Measurements from ENCODE around the gene CENPC. TPM values are rescaled to one million over a fixed set of nuclear protein-coding genes. Genes with fewer than 3 reads are reported as not detected.

Gene CENPC
- total RNA-seq, 1 donor from 2014 or later: 26.4 TPM

GRCh38 chr4:67566335-67566734 lies 21.0 kb upstream of the CENPC start:
- no peaks in the 10 kb centered on the region for H3K4me1 Mint-ChIP-seq (ENCODE audit: low read depth)
- no peak for DNase-seq (ENCODE audit: low spot score, unreplicated experiment)
- H3K27ac Mint-ChIP-seq: no peak overlapping the region
- no peak for TF ChIP-seq CTCF (IDR thresholded peaks at IDR 0.05; ENCODE audit: unreplicated experiment)
- no peaks in the 10 kb centered on the region for H3K9me3 Mint-ChIP-seq (ENCODE audit: low read depth)
- H3K4me3 Mint-ChIP-seq (ENCODE audit: low read depth): no peak overlapping the region
- H3K36me3 Mint-ChIP-seq (ENCODE audit: insufficient read depth): no peaks in the 10 kb centered on the region
- no peaks in the 10 kb centered on the region for H3K27me3 Mint-ChIP-seq

DNA sequence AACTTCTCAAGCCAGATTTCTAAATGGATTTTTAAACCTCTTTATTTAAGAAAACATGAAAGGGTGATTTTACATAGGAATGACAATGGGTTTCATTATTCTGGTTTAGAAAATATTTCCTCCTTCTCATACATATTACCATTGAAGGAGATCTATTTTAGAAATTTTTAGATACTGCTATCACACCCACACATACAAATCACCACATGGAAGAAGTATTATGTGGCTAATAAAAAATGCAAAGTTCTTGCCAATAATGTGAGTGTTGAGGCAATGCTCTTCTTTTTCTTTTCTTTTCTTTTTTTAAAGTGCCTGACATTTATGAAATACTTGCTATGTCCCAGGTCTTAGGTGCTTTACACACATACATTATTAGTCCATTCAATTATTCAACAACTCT lies 20.0 kb upstream of the CENPC start:
- no peak for TF ChIP-seq CTCF (IDR thresholded peaks at IDR 0.05; ENCODE audit: unreplicated experiment)
- no peaks in the 10 kb centered on the region for H3K27me3 Mint-ChIP-seq
- H3K36me3 Mint-ChIP-seq (ENCODE audit: insufficient read depth): no peaks in the 10 kb centered on the region
- no peak overlapping the region for H3K27ac Mint-ChIP-seq
- no peak overlapping the region for H3K4me3 Mint-ChIP-seq (ENCODE audit: low read depth)
- H3K9me3 Mint-ChIP-seq (ENCODE audit: low read depth): no peaks in the 10 kb centered on the region
- no peaks in the 10 kb centered on the region for H3K4me1 Mint-ChIP-seq (ENCODE audit: low read depth)
- no peak for DNase-seq (ENCODE audit: low spot score, unreplicated experiment)

GRCh38 chr4:67558493-67558892 lies 13.2 kb upstream of the CENPC start, which contains the start of gene STAP1:
TSS of gene STAP1 (plus strand) at chr4:67558727. CDS start at chr4:67558810, 83 bp downstream.
- Mint-ChIP-seq H3K4me1 (ENCODE audit: low read depth) (no peaks in the 10 kb centered on the region), H3K4me3 (ENCODE audit: low read depth) (no peak within 1 kb of the TSS), H3K27me3 (no peaks in the 10 kb centered on the region), H3K36me3 (ENCODE audit: insufficient read depth) (no peaks in the 10 kb centered on the region), H3K9me3 (ENCODE audit: low read depth) (no peaks in the 10 kb centered on the region), H3K27ac (no peak within 1 kb of the TSS)
- TF ChIP-seq CTCF (IDR thresholded peaks at IDR 0.05; ENCODE audit: unreplicated experiment): no peak
- no peak for DNase-seq (ENCODE audit: low spot score, unreplicated experiment)

DNA sequence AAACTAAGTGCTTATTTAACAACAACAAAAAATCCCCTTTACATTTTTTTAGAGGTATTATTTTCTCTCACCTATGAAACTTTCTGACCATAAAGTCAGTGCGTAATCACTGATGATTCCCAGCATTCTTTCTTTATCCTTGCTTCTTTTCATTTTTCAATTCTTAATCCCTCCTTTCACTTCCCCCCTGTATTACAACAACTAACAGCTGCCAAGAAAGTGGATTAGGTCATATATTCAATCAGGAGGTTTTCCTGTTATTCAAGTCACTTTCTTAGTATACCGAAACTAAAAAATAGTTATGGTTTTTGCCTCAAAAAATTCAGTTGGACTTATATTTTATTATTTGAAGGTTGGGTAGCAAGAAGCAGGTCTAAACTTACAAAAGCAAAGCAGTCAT lies 11.1 kb upstream of the CENPC start:
- no peaks in the 10 kb centered on the region for H3K9me3 Mint-ChIP-seq (ENCODE audit: low read depth)
- H3K27ac Mint-ChIP-seq: no peak overlapping the region
- H3K27me3 Mint-ChIP-seq: no peaks in the 10 kb centered on the region
- H3K4me3 Mint-ChIP-seq (ENCODE audit: low read depth): no peak overlapping the region
- no peak for DNase-seq (ENCODE audit: low spot score, unreplicated experiment)
- H3K4me1 Mint-ChIP-seq (ENCODE audit: low read depth): no peaks in the 10 kb centered on the region
- TF ChIP-seq CTCF (IDR thresholded peaks at IDR 0.05; ENCODE audit: unreplicated experiment): no peak
- H3K36me3 Mint-ChIP-seq (ENCODE audit: insufficient read depth): no peaks in the 10 kb centered on the region

- Mint-ChIP-seq H3K4me3 (ENCODE audit: low read depth) (no peak overlapping the region), H3K27ac (no peak overlapping the region), H3K27me3 (no peaks in the 10 kb centered on the region), H3K9me3 (ENCODE audit: low read depth) (no peaks in the 10 kb centered on the region), H3K4me1 (ENCODE audit: low read depth) (no peaks in the 10 kb centered on the region), H3K36me3 (ENCODE audit: insufficient read depth) (no peaks in the 10 kb centered on the region)
- DNase-seq (ENCODE audit: low spot score, unreplicated experiment): no peak
- TF ChIP-seq CTCF (IDR thresholded peaks at IDR 0.05; ENCODE audit: unreplicated experiment): no peak
These were observed 10.1 kb upstream of the CENPC start for GRCh38 chr4:67555447-67555846.

All from progenitor cell of endocrine pancreas (in vitro differentiated cells).